ENCODE measurements around the gene ACOT11. TPM values are rescaled to one million over a fixed set of nuclear protein-coding genes. Genes with fewer than 3 reads are reported as not detected.

The ACOT11 gene
- total and polyA plus RNA-seq, 2 donors from 2014 or later = 24.6 to 31.1 TPM

GRCh38 chr1:54499360-54500106, 48.5 kb upstream of the ACOT11 start:
- peak; percentile 33 for TF ChIP-seq CTCF (IDR thresholded peaks at IDR 0.05; ENCODE audit: borderline replicate concordance, extremely low read depth, insufficient read depth)
- FAIRE-seq (no peak), DNase-seq (peak; percentile 80 to 92 (median 86))
- H3K9ac ChIP-seq (ENCODE audit: low read length in 3 of 3) = no peak overlapping the region
- H3K4me1 ChIP-seq (ENCODE audit: control insufficient read depth in 2 of 3, insufficient read depth in 2 of 3, low read depth in 1 of 3, low read length in 3 of 3) = peaks cover 0 to 3% (median 0%) of the 10 kb centered on the region in 3 donors
- H3K27me3 ChIP-seq (ENCODE audit: control insufficient read depth, insufficient read depth, low read length) = no peaks in the 10 kb centered on the region
- no peak overlapping the region for H3K27ac ChIP-seq (ENCODE audit: low read depth in 2 of 2, low read length in 2 of 2)
- intact Hi-C loops (cut with DNase I) = loop anchor here (10.0 kb wide), 1 partner anchor 425 kb away; no protein-coding TSS in a partner anchor
- no peaks in the 10 kb centered on the region for H3K9me3 ChIP-seq (ENCODE audit: control insufficient read depth in 2 of 3, insufficient read depth in 1 of 3, low read length in 3 of 3)
- H3K4me3 ChIP-seq (ENCODE audit: low read length in 3 of 3) = peak overlapping the region in 1 of 3 donors; percentile 36
- H3K36me3 ChIP-seq (ENCODE audit: control insufficient read depth in 2 of 3, insufficient read depth in 3 of 3, low read length in 3 of 3) = no peaks in the 10 kb centered on the region

GRCh38 chr1:54500107-54500431, 48.0 kb upstream of the ACOT11 start:
- TF ChIP-seq CTCF (IDR thresholded peaks at IDR 0.05; ENCODE audit: borderline replicate concordance, extremely low read depth, insufficient read depth) = no peak
- intact Hi-C loops (cut with DNase I) = no loop called here
- H3K9me3 ChIP-seq (ENCODE audit: control insufficient read depth in 2 of 3, insufficient read depth in 1 of 3, low read length in 3 of 3) = no peaks in the 10 kb centered on the region
- no peak overlapping the region for H3K27ac ChIP-seq (ENCODE audit: low read depth in 2 of 2, low read length in 2 of 2)
- no peaks in the 10 kb centered on the region for H3K36me3 ChIP-seq (ENCODE audit: control insufficient read depth in 2 of 3, insufficient read depth in 3 of 3, low read length in 3 of 3)
- no peak overlapping the region for H3K4me3 ChIP-seq (ENCODE audit: low read length in 3 of 3)
- no peak for DNase-seq
- no peaks in the 10 kb centered on the region for H3K27me3 ChIP-seq (ENCODE audit: control insufficient read depth, insufficient read depth, low read length)
- peaks cover 0 to 3% (median 0%) of the 10 kb centered on the region in 3 donors for H3K4me1 ChIP-seq (ENCODE audit: control insufficient read depth in 2 of 3, insufficient read depth in 2 of 3, low read depth in 1 of 3, low read length in 3 of 3)
- no peak overlapping the region for H3K9ac ChIP-seq (ENCODE audit: low read length in 3 of 3)
- no peak for FAIRE-seq

- intact Hi-C loops (cut with DNase I) = no loop called here
- Histone ChIP-seq H3K36me3 (ENCODE audit: control insufficient read depth in 2 of 3, insufficient read depth in 3 of 3, low read length in 3 of 3) (no peaks in the 10 kb centered on the region), H3K4me1 (ENCODE audit: control insufficient read depth in 2 of 3, insufficient read depth in 2 of 3, low read depth in 1 of 3, low read length in 3 of 3) (peaks cover 0 to 3% (median 0%) of the 10 kb centered on the region in 3 donors), H3K9me3 (ENCODE audit: control insufficient read depth in 2 of 3, insufficient read depth in 1 of 3, low read length in 3 of 3) (no peaks in the 10 kb centered on the region), H3K4me3 (ENCODE audit: low read length in 3 of 3) (no peak overlapping the region), H3K9ac (ENCODE audit: low read length in 3 of 3) (no peak overlapping the region), H3K27ac (ENCODE audit: low read depth in 2 of 2, low read length in 2 of 2) (no peak overlapping the region), H3K27me3 (ENCODE audit: control insufficient read depth, insufficient read depth, low read length) (no peaks in the 10 kb centered on the region)
- no peak for FAIRE-seq
- no peak for DNase-seq
- TF ChIP-seq CTCF (IDR thresholded peaks at IDR 0.05; ENCODE audit: borderline replicate concordance, extremely low read depth, insufficient read depth) = no peak
Observed at GRCh38 chr1:54501849-54502248, 46.2 kb upstream of the ACOT11 start.
